8988T (cell line): ENCODE measurements around the gene WWC2.

ENCODE experiments used
- DNase-seq: peaks from one replicate; pipeline ENCODE4 v3.0.0; 2011

WWC2 gene

DNA sequence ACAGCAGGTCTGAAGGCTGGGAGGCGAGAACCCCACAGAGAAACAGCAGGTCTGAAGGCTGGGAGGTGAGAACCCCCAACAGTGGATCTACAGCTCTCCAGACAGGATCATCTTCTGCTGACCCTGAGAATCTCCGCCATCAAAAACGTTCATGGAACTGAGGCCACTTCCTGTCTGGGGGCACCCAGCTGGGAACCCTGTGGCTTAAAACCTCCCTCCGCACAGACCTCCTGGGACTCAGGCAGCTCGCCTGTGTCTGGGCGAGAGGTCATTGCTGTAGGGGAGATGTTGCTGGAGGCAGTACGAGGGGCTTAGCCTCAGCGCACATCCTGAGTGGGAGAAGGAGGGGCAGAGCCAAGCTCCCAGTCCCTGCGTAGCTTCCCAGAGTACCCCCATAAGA is 238.3 kb downstream of the WWC2 start:
- no peak for DNase-seq

DNA sequence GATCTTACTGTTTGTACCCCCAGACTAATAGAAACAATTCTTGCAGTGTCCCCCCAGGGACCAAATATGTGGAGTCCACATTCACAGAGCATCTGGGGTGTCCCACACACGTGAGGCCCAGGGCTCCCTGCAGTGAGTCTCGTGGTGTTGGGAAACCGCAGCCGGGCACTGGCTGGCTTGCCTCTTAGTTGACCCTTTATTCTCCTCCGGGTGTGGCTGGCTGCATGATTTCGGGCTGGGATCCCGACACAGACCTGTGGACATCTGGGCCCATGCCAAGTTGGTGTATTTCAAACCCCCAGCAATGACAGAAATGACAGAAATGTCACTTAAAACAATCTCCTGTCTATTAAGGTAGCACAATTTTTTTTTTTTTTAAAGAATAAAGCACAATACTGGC is 238.8 kb downstream of the WWC2 start:
- DNase-seq: no peak

DNA sequence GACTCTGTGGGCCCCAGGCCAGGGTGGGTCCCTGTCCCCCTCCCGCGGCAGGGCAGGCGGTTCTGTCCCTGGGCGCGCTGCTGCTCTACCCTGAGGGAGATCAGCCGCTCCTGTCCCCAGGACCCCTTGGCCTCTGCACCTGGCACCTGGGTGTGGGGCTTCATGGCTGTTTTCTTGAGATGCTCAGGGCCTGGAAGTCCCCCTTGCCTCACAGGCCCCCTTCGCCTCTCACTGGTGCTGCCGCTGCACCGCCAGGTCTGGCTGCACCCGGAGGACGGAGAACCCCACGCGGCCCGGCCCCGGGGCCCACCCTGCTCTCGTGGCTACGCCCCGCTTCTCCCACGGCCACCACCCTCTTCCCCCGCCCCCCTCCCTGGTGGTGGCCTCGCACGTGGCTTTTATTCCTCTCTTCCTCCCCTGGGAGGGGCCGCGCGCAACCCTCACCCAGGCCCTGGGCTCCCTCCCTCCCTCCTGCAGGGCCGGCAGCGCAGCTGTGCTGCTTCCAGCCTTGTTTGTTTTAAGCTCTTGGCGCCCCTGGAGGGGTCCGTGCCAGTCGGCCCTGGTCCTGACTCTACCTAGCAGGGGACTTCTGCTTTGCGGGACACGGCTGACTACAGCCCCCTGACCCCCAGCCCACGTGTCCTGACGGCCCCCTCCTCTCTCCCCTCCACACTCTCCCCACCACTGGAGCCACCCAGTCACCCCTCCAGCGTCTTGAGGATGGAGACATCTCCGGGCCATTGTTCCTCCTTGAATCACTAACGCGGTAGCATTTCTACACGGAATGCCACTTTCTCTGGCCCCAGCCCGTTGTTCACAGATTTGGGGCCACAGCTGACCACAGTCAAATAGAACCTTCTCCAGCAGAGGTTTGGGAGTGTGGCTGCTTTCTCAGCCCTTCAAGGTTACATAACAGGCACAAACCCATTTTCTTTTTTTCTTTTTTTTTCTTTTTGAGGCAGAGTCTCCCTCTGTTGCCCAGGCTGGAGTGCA is 243.8 kb downstream of the WWC2 start:
- DNase-seq: no peak

DNA sequence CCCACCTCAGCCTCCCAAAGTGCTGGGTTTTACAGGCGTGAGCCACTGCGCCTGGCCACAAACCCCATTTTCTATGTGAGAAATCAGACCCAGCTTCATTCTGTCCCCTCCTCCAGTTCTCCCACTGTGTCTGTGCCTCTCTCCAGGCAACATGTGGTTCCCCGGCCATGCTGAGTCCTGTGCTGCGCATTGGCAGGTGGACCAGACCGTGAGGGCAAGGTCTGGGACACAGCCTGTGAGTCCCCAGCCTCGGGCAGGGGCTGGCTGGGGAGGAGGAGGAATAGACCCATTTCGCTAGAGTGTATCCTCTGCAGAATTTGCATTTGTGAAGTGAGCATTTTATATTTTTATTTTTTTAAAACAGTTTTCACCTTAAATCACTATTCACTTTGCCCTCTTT is 244.7 kb downstream of the WWC2 start:
- DNase-seq: no peak

DNA sequence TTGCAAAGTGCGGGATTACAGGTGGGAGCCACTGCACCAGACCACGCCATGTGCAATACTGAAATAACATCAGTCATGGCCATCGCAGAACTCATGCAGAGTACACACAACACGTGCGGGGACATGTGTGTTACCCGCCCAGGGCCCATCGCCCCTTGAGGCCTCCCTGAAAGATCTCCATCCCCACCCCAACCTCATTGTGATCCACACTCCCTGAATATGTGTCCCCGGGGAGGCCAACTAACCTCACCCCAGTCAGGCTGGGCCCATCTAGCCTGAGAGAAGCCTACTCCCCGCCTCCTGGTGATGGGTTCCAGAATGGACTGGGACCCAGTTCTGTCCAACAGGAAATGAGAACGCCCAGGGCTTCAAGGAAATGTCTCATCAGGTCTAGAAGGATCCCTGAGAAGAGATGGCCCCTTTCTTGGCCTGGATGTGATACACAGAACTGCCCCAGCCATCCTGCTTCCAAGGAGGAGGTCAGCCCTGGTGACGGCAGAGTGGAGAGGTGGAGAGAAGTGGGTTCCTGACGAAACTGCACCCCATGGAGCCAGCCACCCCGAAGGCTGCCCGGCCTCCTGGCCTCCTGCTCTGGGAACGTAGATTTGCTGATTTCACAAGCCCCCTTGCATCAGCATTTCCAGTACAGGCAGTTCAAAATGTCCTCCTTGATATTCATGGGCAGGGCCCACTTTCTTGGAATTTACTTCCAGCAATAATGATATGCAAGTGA is 245.6 kb downstream of the WWC2 start:
- no peak for DNase-seq

DNA sequence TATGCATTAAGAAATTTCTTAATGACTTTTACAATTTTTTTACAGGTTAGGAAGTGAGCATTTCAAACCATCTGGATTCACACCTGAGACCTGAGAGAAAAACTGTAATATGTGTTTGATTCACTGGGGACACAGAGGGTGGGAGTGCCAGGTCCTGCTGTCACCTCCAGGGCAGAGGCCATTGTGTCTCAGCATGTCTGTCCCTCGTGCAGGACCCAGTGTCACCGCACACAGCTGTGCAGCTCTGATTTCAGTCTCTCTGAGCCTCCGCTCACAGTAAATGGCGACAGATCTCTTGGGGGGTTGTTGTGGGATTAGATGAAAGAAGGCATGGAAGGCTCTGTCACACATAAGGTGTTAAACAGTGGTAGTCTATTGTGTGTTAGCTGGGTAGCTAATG is 246.2 kb downstream of the WWC2 start:
- DNase-seq: no peak

DNA sequence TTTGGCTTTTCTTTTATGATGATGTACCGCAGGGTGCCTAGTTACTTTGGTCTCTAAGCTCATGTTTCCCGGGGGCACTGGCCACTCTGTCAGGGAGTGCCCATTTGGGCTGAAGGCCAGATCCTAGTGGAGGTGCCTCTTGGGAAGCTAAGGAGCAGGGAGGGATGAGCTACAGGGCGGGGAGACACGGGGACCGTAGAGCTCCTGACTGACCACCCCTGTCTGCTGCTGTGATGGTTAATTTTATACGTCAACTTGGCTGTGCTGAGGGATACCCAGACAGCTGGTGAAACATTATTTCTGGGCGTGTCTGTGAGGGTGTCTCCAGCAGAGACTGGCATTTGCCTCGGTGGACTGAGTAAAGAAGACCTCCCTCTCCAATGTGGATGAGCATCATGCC is 248.1 kb downstream of the WWC2 start:
- no peak for DNase-seq

DNA sequence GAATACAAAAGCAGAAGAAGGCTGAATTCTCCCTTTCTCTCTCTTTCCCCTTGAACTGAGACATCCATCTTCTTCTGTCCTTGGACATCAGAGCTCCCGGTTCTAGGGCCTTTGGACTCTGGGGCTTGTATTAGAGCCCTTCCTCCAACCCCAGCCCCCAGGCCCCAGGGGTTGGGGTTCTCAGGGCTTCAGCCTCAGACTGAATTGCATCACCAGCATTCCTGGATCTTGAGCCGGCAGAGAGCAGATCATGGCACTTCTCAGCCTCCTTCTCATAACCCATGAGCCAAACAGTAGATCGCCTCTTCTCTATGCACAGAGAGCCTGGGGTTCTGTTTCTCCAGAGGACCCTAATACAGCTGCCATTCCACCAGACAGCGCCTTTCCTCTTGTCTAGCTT is 248.5 kb downstream of the WWC2 start:
- no peak for DNase-seq

DNA sequence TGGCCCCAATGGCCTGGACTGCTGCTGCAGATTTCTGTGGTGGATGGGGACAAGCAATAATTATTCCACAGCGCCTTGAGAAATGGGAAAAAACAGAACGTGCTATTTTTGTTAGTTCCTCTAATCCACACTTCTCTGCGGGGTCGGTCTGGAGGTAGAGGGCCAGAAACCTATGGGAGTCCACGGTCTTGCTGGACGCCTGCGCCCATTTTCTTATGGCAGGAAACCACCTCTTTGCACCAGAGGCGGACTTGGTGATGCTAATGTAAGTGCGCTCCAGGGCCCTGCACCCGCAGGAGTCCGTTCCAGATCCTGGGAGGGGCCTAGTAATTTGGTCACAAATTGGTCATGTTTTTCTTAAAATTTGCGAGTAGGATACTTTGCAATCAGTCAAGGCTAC is 249.1 kb downstream of the WWC2 start:
- DNase-seq: no peak

DNA sequence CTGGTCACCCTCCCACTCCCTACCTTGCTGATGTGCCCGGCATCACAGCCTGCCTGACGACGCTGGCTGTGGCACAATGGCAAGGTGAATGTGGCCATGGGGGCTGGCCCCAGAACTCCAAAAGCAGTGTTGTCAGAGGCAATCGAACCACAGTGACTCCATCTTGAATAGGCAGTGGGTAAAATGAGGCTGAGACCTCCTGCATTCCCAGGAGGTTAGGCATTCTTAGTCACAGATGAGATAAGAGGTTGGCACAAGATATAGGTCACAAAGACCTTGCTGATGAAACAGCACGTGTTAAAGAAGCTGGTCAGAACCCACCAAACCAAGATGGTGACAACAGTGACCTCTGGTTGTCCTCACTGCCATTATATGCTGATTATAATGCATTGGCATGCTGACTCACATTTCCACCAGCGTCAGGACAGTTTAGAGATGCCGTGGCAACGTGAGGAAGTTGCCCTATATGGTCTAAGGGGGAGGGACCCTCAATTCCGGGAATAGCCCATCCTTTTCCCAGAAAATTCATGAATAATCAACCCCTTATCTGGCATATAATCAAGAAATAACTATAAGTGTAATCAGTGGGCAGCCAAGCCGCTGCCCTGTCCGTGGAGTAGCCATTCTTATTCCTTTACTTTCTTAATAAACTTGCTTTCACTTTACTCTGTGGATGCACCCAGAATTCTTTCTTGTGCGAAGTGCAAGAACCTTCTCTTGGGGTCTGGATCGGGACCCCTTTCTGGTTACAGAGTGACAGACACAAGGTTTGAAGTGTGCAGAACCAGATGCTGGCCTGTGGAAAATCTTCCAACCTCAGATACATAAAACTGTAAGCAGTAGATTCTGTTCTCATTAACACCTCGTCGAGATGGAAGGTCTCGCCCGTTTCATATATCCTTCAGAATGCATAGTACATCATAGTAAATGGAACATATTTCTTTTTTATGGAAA is 249.9 kb downstream of the WWC2 start:
- DNase-seq: no peak

DNA sequence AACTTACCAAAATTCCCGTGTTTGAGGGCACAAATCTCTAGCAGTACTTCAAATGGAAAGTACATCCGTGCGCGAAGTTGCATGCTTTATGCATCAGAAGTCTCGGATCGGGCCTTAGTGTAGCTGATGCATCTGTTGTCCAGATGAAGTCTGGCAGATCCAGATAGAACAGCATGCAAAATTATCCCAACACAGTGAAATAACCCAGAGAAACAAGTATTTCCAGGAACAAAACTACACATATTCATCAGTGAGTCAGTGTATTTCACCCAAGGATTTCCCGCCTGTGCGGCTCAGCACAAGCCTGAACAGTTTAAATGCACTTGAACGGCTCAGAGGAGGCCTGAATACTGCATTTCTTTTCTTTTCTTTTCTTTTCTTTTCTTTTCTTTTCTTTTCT is 250.6 kb downstream of the WWC2 start:
- DNase-seq: no peak

DNA sequence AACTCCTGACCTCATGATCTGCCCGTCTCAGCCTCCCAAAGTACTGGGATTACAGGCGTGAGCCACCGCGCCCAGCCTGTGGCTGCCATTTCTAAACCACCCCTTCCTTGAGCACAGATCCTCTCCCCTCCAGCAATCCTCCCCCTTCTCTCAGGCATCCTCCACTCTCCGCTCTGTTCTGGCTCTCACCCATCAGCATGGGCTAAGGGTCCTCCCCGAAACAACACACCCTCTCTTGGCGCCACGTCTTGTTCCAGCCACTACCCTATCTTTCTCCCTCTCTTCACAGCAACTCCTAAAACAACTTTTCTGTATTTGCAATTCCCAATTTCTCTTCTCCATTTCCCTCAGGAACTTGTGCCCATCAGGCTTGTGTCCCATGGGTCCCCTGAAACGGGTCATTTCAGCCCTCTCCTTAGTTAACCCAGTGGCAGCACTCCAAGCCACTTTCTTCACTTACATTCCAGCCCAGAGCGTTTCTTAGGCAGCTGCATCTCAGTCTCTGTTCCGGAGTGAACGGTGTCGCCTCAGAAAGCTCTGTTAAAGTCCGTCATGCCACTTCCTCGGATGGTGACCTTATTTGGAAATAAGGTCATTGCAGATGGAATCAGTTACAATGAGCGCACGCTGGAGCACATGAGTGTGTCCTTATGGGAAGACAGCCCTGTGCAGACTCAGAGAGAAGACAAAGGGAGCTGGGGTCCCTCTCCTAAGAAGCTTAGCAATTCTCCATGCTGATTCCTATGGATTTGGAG is 251.4 kb downstream of the WWC2 start:
- no peak for DNase-seq

DNA sequence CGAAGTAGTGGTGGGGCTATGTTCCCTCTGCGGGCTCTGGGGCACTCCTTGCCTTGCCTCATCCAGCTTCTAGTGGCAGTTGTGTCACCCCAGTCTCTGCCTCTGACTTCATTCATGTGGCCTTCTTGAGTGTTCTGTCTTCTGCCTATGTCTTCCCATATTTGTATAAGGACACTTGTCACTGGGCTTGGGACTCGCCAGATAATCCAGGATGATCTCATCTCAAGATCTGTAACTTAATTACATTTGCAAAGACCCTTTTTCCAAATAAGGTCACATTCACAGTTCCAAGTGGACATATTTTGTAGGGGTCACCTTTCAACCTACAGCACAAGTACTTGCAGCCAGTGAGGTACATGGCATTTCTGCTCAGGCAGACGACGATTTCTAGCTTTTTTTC is 253.5 kb downstream of the WWC2 start:
- DNase-seq: no peak

DNA sequence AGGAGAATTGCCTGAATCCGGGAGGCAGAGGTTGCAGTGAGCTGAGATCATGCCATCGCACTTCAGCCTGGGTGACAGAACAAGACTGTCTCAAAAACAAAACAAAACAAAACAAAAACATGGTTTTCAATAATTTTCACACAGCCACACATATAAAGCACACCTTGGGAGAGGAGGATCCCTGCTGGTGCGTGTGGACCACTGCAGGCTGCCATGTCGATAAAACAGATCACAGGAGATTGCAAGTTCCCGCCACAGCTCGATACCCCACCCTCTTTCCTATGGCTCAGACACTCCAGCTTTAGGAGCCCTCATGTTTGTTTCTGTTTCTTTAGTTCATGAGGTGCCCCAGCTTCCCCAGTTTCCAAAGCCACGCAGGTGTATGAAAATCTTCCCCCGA is 254.5 kb downstream of the WWC2 start:
- DNase-seq: no peak

DNA sequence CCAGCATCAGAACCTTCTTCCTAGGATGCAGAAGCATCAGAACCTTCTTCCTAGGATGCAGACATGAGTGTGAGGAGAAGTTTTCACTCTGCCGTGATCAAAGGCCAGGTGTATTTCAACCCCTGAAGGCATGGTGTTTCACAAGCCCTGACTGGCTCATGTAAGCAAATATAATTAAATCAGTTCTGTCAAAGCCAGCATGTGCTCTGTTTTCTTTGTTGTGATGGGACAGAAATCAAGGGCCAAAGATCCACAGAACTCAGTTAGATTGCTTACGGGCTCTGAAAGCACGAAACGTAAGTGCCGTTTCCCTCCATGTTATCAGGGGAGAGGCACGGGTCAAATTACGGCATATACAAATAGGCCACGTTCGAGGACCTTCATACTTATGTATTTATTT is 255.2 kb downstream of the WWC2 start:
- DNase-seq: no peak

DNA sequence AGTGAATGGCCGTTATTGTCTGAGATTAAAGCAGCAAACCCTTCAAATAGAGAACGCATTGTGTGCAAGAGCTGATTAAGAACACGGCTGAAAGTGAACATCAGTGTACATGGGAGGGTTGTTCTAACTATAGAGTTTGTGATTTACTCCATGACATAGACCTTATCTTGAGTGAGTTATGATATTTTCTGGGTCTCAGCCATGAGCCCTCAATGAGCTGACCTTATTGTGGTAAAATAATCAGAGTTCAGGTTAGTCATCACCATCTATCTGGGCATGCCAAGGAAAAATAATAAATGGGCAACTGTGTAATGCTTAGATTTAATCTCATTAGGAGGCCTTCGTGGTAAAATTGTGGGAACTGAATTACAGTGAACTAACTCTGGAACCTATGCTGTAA is 256.3 kb downstream of the WWC2 start:
- no peak for DNase-seq

DNA sequence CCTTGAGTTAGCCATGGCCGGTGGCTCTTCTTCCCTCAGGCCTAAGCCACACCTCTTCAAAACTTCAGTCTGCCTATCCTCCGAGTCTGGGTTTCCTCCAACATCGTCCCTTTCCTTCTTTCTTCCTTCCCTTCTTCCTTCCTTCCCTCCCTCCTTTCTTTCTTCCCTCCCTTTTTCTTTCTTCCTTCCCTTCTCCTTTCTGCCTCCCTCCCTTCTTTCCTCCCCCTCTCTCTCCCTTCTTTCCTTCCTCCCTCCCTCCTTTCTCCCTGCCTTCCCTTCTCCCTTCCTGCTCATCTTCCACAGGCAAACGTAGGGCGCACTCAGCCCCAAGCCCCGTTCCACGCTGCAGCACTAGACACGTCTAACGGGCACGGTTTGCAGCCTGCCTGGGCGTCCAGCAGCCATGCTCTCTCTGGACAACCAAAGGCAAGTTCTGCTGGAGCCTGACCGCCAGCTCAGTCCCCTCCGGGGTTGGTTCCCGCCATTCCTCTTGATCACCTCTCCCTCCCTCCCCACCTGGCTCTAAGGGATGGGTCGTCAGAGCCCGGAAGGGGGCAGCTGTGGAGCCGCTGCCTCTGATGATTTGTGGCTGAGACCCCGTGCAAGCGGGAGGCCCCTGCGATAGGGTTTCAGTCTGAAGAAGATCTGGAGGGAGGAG is 257.2 kb downstream of the WWC2 start:
- no peak for DNase-seq

DNA sequence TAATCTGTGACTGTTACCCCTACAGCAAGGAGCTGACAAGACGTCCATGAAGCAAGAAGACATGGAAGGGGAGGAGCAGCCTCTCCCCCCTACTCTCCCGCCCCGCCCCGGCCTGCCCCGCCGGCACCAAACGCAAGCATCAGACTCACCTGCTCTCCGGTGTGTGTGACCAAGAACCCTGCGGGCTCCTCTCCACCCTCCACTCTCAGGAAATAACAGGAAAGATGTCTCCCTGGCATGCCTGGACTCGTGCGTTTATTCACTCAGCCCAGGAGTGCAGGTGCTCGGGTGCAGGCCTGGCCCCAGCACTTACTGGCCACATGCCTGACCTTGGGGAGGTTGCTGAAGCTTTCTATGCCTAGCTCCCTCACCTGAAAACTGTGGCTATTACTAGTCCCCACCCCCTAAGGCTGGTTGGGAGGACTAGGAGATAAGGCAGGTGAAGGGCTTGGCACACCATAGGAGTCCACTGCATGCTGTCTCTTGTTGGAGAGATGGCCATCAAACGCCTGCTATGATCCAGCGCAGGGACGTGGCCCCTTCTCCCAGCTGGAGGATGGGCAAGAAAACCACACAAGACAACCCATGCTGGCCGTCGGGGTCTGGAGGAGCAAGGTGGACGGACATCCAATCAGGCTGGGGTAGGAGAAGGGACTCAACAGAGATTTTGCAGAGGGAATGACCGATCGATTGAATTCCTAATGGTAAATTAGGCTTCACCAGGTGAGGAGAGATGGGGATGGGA is 258.0 kb downstream of the WWC2 start:
- no peak for DNase-seq

DNA sequence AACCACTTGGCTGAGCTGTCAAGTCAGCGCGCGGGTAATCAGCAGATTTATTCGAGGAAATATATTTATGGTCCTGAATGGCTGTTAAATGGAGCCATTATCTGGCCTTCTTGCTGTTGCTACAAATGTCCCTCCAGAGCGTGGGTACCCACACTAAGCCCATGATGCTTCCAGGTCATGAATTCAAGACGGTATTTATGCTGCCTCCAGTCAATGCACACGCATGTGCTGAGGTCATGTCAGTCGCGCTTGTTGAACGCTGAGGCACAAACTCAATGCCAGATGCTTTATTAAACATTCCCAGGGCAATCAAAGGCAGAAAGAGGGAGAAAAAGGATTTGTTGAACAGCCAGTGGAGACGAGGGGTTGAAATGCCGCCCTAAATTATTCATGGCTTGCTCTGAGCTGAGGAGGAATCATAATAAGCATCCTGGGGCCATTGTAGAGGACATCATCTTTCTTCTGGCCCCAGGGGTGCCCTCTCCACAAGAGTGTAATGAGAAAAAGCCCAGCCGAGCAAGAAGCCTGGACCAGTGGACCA is 259.2 kb downstream of the WWC2 start:
- DNase-seq: no peak

DNA sequence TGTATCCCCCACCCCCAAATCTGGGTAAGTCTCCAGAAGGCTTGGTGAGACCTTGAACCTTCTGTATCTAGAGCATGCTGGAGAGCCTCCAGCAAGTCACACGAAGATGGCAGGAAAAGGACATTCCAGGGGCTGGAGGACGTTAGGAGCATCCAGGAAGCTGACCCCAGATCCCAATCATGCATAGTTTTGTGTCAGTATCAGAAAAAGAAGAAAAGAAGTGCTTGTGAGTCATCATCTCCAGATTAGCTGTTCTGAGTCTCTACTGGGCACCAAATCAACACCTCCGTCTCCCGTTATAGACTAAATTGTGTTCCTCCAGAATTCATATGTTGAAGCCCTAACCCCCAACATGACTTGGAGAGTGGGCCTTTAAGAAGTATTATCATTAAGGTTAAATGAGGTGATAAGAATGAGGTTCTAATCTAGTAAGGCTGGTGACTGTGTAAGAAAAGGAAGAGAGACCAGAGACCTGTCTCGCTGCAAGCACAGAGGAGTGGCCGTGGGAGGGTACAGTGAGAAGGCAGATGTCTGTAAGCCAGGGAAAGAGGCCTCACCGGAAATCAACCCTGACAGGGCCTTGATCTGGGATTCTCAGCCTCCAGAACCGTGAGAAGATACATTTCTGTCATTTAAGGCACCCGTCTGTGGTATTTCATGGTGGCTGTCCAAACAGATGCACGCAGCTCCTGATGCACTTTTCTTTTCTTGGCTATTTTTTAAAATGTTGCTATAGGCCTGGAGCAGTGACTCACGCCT is 261.3 kb downstream of the WWC2 start:
- no peak for DNase-seq
